Measurements from ENCODE around the gene ZNF536. TPM values are rescaled to one million over a fixed set of nuclear protein-coding genes. Genes with fewer than 3 reads are reported as not detected.
"Not testable (repeated sequence)": the region's sequence is repeated elsewhere in the genome, so short reads cannot be mapped to it uniquely, and the experiment has no call there.

The ZNF536 gene
- total and polyA plus RNA-seq, 12 donors: 2.3 to 10.8 (median 6.4) TPM

GRCh38 chr19:30492586-30493270 is 120.5 kb downstream of the ZNF536 start:
- TF ChIP-seq CTCF (IDR thresholded peaks at IDR 0.05): no peak
- intact Hi-C loops (cut with DNase I): no loop called here
- DNase-seq: no peak
- no peak overlapping the region for H3K4me3 ChIP-seq
- no peaks in the 10 kb centered on the region for H3K9me3 ChIP-seq (replicated peaks in 1 of 3)
- H3K4me1 ChIP-seq (replicated peaks in 1 of 2): no peaks in the 10 kb centered on the region
- 52 to 62% (median 55%) methylated on average over 11 of the region's 11 CpGs for WGBS, 4 donors
- H3K36me3 ChIP-seq (replicated peaks in 1 of 2): no peaks in the 10 kb centered on the region
- no peaks in the 10 kb centered on the region for H3K27me3 ChIP-seq
- H3K27ac ChIP-seq: no peak overlapping the region

- intact Hi-C loops (cut with DNase I): no loop called here
- Histone ChIP-seq H3K36me3 (replicated peaks in 1 of 2) (no peaks in the 10 kb centered on the region), H3K4me3 (no peak overlapping the region), H3K9me3 (replicated peaks in 1 of 3) (no peaks in the 10 kb centered on the region), H3K4me1 (replicated peaks in 1 of 2) (no peaks in the 10 kb centered on the region), H3K27ac (no peak overlapping the region), H3K27me3 (no peaks in the 10 kb centered on the region)
- 78 to 91% (median 88%) methylated on average over 7 to 8 of the region's 8 CpGs for WGBS, 4 donors
- DNase-seq: no peak
- TF ChIP-seq POLR2A (IDR thresholded peaks at IDR 0.05) (no peak), CTCF (IDR thresholded peaks at IDR 0.05) (no peak)
Observed at GRCh38 chr19:30497034-30497433, 124.8 kb downstream of the ZNF536 start.

GRCh38 chr19:30498085-30498484 is 125.9 kb downstream of the ZNF536 start:
- H3K27me3 ChIP-seq; H3K4me1 ChIP-seq (replicated peaks in 1 of 2); H3K9me3 ChIP-seq (replicated peaks in 1 of 3); H3K4me3 ChIP-seq; intact Hi-C loops (cut with DNase I); H3K27ac ChIP-seq; H3K36me3 ChIP-seq (replicated peaks in 1 of 2); DNase-seq: not testable (repeated sequence)
- WGBS, 4 donors: 84 to 97% (median 87%) methylated on average over 3 of the region's 3 CpGs

GRCh38 chr19:30498707-30499106 is 126.5 kb downstream of the ZNF536 start:
- no peaks in the 10 kb centered on the region for H3K36me3 ChIP-seq (replicated peaks in 1 of 2)
- 53 to 66% (median 59%) methylated on average over 12 of the region's 12 CpGs for WGBS, 4 donors
- no peaks in the 10 kb centered on the region for H3K9me3 ChIP-seq (replicated peaks in 1 of 3)
- intact Hi-C loops (cut with DNase I): no loop called here
- H3K27ac ChIP-seq: no peak overlapping the region
- DNase-seq: no peak
- no peak overlapping the region for H3K4me3 ChIP-seq
- no peaks in the 10 kb centered on the region for H3K4me1 ChIP-seq (replicated peaks in 1 of 2)
- no peaks in the 10 kb centered on the region for H3K27me3 ChIP-seq
- TF ChIP-seq POLR2A (IDR thresholded peaks at IDR 0.05) (no peak), CTCF (IDR thresholded peaks at IDR 0.05) (no peak)

GRCh38 chr19:30504272-30504671 is 132.1 kb downstream of the ZNF536 start:
- no peaks in the 10 kb centered on the region for H3K27me3 ChIP-seq
- DNase-seq: no peak
- H3K36me3 ChIP-seq (replicated peaks in 1 of 2): no peaks in the 10 kb centered on the region
- H3K27ac ChIP-seq: no peak overlapping the region
- H3K4me1 ChIP-seq (replicated peaks in 1 of 2): no peaks in the 10 kb centered on the region
- H3K9me3 ChIP-seq (replicated peaks in 1 of 3): no peaks in the 10 kb centered on the region
- TF ChIP-seq CTCF (IDR thresholded peaks at IDR 0.05) (no peak), POLR2A (IDR thresholded peaks at IDR 0.05) (no peak)
- intact Hi-C loops (cut with DNase I): no loop called here
- no peak overlapping the region for H3K4me3 ChIP-seq
